ENCODE measurements around the gene ADARB2.
"Not testable (repeated sequence)": the region's sequence is repeated elsewhere in the genome, so short reads cannot be mapped to it uniquely, and the experiment has no call there.

The ADARB2 gene

GRCh38 chr10:1414893-1415292, 322.4 kb downstream of the ADARB2 start:
- DNase-seq: no peak

- DNase-seq: not testable (repeated sequence)
Observed at GRCh38 chr10:1414346-1414745, 323.0 kb downstream of the ADARB2 start.

GRCh38 chr10:1413823-1414222, 323.5 kb downstream of the ADARB2 start:
- no peak for DNase-seq

GRCh38 chr10:1413256-1413655, 324.1 kb downstream of the ADARB2 start:
- DNase-seq: no peak

GRCh38 chr10:1412531-1413189, 324.7 kb downstream of the ADARB2 start:
- no peak for DNase-seq

- DNase-seq: no peak
Observed at GRCh38 chr10:1411956-1412355, 325.4 kb downstream of the ADARB2 start.

GRCh38 chr10:1411451-1411850, 325.9 kb downstream of the ADARB2 start:
- DNase-seq: no peak

GRCh38 chr10:1410469-1411395, 326.6 kb downstream of the ADARB2 start:
- DNase-seq: no peak

- DNase-seq: no peak
Observed at GRCh38 chr10:1410032-1410431, 327.3 kb downstream of the ADARB2 start.

GRCh38 chr10:1409392-1409791, 327.9 kb downstream of the ADARB2 start:
- no peak for DNase-seq

- no peak for DNase-seq
Observed at GRCh38 chr10:1408651-1409367, 328.5 kb downstream of the ADARB2 start.

GRCh38 chr10:1406967-1407945, 330.1 kb downstream of the ADARB2 start:
- DNase-seq: no peak

- DNase-seq: no peak
Observed at GRCh38 chr10:1406132-1406966, 331.0 kb downstream of the ADARB2 start.

- DNase-seq: no peak
Observed at GRCh38 chr10:1404323-1405260, 332.7 kb downstream of the ADARB2 start.

- DNase-seq: no peak
Observed at GRCh38 chr10:1403508-1404322, 333.6 kb downstream of the ADARB2 start.

- no peak for DNase-seq
Observed at GRCh38 chr10:1402816-1403507, 334.4 kb downstream of the ADARB2 start.

GRCh38 chr10:1402016-1402770, 335.1 kb downstream of the ADARB2 start:
- no peak for DNase-seq
